GM12873 (cell line): ENCODE data around the gene WARS2.

Experiments used
- TF ChIP-seq, protein P1 (sequence below): IDR thresholded peaks from 2 replicates; pipeline ENCODE4 v1.5.1; 2012; ENCODE audit warnings: low read depth, mild to moderate bottlenecking, moderate library complexity, low read length, control low read depth; ENCODE audit not compliant: insufficient read depth; ENCODE audit errors: missing control alignments

Gene WARS2

DNA sequence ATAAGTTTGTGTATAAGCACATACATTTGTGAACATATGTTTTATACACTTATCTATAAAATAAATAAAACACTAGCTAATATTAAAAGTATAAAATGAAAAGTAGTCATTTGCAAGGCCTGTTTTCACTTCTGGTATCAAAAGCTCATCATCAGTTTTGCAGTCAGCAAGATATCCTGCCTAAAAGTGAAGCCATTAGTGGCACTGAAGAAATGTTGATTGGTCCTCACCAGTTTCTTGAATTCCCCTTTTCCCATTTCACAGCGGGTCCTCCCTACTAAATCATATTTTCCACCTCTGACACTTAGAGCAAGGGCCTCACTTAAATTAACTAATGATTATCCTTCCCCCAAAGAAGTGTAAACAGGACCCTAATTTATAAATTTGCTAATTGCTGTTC, 159.0 kb downstream of the WARS2 start:
- TF ChIP-seq, protein P1, sequence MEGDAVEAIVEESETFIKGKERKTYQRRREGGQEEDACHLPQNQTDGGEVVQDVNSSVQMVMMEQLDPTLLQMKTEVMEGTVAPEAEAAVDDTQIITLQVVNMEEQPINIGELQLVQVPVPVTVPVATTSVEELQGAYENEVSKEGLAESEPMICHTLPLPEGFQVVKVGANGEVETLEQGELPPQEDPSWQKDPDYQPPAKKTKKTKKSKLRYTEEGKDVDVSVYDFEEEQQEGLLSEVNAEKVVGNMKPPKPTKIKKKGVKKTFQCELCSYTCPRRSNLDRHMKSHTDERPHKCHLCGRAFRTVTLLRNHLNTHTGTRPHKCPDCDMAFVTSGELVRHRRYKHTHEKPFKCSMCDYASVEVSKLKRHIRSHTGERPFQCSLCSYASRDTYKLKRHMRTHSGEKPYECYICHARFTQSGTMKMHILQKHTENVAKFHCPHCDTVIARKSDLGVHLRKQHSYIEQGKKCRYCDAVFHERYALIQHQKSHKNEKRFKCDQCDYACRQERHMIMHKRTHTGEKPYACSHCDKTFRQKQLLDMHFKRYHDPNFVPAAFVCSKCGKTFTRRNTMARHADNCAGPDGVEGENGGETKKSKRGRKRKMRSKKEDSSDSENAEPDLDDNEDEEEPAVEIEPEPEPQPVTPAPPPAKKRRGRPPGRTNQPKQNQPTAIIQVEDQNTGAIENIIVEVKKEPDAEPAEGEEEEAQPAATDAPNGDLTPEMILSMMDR, result no peak
